GM21360 (cell line): ENCODE data around the gene HPGD.

Source experiments
- ATAC-seq: cut with Tn5 transposase; IDR thresholded peaks from one replicate; pipeline ENCODE4 v1.9.1; 2021; ENCODE audit warnings: mild to moderate bottlenecking, moderate library complexity; ENCODE audit not compliant: unreplicated experiment

Gene HPGD

GRCh38 chr4:174479140-174479539 lies 43.1 kb downstream of the HPGD start:
- ATAC-seq, result no peak

DNA sequence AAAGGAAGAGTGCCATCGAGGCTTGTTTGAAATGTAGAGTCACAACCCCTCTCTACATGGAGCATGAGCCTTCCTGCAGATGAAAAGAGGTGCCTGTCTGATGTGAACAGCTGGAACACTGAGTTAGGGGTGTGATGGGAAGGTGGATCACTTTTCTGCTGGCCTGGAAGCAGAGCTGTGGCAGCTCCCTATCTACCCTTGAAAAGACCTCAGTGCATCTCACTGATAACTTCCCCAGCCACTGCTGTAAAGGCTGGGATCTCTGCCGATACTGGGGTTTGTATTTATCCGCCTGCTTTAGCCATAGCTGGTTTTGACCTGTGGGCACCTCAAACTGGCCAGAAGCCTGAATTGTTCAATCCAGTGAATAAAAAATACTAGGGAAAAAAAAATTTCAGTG lies 46.8 kb downstream of the HPGD start:
- no peak for ATAC-seq

- ATAC-seq, result no peak
These were observed 47.7 kb downstream of the HPGD start for GRCh38 chr4:174474457-174475075.

GRCh38 chr4:174467107-174467506 lies 55.2 kb downstream of the HPGD start:
- ATAC-seq, result no peak

- no peak for ATAC-seq
These were observed 57.3 kb downstream of the HPGD start for GRCh38 chr4:174464949-174465348.

DNA sequence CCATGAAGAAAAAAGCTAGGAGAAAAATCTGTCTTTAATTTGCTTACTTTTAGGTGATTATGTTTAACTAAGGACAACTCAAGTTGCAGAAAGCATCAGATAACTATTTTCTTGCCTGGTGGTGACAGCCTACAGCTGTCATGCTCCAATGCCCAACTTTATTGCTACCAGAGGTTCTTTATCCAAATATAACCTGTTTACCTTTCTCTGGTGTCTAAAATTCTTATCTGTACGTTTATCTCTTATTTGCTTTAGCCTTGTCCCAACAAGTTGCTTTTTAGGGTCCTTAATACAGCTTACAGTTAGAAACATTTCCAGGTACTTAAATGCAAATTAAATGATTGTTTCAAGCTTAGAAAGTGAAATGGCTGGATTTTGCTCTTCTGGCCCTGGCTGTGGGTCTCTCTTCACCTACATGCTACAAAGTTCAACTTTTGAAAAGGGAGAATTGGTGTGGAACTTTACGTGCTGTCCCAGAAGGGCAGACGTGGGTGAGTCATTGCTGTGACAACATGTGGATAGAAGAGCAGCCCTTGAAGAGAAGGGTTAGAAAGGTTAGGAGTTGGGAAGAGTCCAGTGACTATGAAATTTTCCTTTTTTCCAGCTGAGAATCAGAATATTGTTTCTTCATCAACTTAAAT lies 60.7 kb downstream of the HPGD start:
- ATAC-seq, result no peak

DNA sequence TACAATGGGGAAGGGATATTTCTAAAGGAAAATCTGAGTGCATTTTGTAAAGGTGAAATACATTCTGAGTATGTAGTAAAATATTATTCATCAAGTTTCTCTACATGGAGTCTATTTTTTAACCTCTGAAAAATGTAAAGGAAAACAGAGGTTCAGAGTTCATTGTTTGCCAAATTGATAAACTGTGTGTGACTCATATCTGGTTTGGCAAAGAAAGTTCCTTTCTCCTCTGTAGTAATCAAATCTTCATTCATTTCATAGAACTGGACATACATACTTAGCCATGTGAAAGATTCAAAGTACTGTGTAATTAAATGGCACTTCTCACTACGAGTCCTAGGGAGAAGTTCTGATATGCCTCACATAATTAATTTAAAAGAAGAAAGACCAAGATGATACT lies 61.6 kb downstream of the HPGD start:
- no peak for ATAC-seq

DNA sequence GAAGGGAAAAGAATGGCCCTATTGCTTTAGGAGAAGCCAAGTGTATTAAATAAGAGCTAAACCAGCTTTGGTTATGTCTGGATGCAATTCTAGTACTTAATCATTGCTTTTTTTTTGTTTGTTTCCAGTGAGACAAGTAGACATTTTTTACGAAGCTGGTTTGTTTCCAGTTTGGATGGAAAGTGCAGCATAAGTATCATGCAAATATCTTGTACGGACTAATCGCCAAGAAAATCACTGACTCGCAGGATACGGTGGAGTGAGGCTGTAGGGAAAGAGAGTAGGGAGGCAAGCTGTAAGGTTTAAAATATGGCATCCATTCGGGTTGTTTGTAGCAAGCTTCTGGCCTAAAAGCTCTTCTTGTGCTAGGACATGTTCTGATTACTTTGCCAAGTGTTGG lies 64.8 kb downstream of the HPGD start:
- ATAC-seq, result no peak

DNA sequence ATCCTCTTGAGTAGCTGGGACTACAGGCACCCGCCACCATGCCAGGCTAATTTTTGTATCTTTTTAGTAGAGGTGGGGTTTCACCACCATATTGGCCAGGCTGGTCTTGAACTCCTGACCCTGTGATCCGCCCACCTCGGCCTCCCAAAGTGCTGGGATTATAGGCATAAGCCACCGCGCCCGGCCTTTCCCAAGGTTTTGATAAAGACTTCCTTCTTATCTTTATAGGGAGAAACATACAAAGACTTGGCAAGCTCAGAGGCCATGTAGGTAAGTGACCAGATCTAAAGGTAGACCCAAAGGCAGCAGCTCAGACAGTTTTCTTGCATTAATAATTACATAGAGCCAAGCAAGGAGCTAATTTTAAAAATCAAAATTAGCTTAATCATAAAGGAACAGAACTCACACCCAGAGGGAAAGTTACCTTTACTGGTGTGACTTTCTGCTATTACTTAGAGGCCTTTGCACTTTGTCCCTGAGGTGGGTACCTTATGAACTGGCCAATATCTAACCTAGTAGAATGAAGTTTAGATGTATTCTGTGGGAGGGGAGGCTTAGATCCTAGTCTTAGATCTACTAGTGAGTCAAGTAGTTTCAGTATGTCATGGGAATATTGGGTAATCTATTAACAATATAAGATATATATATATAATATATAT lies 67.3 kb downstream of the HPGD start:
- no peak for ATAC-seq

GRCh38 chr4:174451718-174452296 lies 70.5 kb downstream of the HPGD start:
- no peak for ATAC-seq

- no peak for ATAC-seq
These were observed 71.5 kb downstream of the HPGD start for GRCh38 chr4:174450786-174451125.

- no peak for ATAC-seq
These were observed 72.1 kb downstream of the HPGD start for GRCh38 chr4:174449944-174450785.

DNA sequence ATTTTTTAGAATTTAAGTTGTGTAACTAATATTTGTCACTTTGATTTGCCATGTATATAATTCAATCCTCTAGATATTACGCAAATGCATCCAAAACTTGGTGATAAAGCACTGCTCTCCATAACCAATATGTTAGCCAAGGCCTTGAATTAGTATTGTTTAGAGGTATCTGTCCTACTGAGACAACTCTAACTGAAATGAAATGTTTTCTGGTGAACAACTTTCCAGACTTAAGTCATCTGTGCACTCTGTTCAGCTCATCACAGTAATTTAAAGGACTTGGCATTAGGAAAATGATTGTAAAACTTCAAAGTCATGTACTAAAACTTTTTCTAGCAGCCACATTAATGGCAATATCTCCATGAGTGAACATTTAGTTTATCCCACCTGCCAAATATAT lies 73.1 kb downstream of the HPGD start:
- no peak for ATAC-seq

DNA sequence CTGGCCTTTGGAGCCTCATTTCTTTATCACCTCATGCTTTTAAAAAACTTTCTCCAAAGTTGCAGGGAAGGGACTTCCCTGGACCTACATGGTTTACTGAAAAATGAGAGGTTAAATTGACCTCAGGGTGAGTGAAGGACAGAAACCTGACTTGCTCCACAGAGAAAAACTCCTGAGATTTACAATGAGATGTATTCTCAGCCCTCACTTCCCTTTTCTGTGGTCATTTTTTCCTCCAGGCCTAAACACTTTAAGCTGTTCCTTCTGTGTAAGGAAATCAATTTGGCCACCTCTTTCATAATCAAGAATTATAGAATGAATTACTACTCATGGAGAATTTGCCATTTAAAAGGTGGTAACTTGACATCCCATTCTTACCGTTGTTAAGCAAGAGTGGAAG lies 77.9 kb downstream of the HPGD start:
- ATAC-seq, result no peak
